HL-60 (cell line): ENCODE measurements around the gene AKAP6.

Experiments
- DNase-seq, 2 experiments: peaks; one replicate each; pipeline ENCODE4 v3.0.0-alpha.2; 2010 to 2020; ENCODE audit warnings: low read depth in 1 of 2, low spot score in 1 of 2
- H3K27ac ChIP-seq: fragments of 250-450 bp; sonication (Bioruptor Pico); replicated peaks from 2 replicates; pipeline ENCODE4 v1.5.1; 2020; ENCODE audit warnings: mild to moderate bottlenecking, moderate library complexity
- H3K27me3 ChIP-seq: fragments of 250-450 bp; sonication (Bioruptor Pico); 2 replicates; pipeline ENCODE4 v1.5.1; 2021; ENCODE audit warnings: mild to moderate bottlenecking, moderate library complexity; ENCODE audit not compliant: insufficient read depth, poor library complexity, severe bottlenecking
- H3K4me3 ChIP-seq: replicated peaks from 2 replicates; pipeline ENCODE4 v1.5.1; 2011; ENCODE audit warnings: mild to moderate bottlenecking, control low read depth, low read length; ENCODE audit not compliant: insufficient read depth
- GABPA ChIP-seq: IDR thresholded peaks from 2 replicates; pipeline ENCODE4 v1.6.1; 2012; ENCODE audit warnings: low read depth
- POLR2AphosphoS5 ChIP-seq: IDR thresholded peaks from 2 replicates; pipeline ENCODE4 v1.6.1; 2012; ENCODE audit warnings: low read depth
- SPI1 ChIP-seq: IDR thresholded peaks from 2 replicates; pipeline ENCODE4 v1.6.1; 2012; ENCODE audit warnings: low read depth, mild to moderate bottlenecking, borderline replicate concordance
- TF ChIP-seq, protein P1 (sequence below): IDR thresholded peaks from one replicate; pipeline ENCODE4 v1.5.1; 2011; ENCODE audit warnings: low read length, control low read depth, inconsistent platforms; ENCODE audit not compliant: insufficient read depth
- TF ChIP-seq, protein P2 (sequence below): IDR thresholded peaks from 2 replicates; pipeline ENCODE4 v1.6.1; 2012; ENCODE audit warnings: low read depth; ENCODE audit not compliant: insufficient replicate concordance

Gene AKAP6

DNA sequence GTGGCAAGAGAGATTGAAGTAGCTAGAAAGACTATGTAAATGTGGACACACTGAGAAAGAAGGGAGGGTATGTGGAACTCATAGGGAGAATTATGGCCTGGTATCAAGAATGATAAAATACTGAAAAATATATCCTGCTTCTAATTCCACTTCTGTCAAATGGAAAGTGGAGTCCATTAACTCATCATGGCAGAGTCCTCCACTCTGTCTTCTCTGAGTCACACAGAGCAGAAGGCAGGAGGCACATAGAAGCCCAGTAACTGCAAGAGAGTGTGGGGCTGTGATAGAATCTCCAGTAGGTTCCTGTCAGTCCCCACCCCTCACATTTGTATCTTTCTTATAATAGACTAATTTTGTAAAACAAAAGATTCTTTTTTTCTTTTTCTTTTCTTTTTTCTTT is 223.7 kb downstream of the AKAP6 start:
- H3K27me3 ChIP-seq: no peaks in the 10 kb centered on the region
- no peak overlapping the region for H3K4me3 ChIP-seq
- H3K27ac ChIP-seq: no peak overlapping the region
- DNase-seq: no peak
- TF ChIP-seq GABPA: no peak
- no peak for TF ChIP-seq SPI1
- TF ChIP-seq POLR2AphosphoS5: no peak
- TF ChIP-seq, protein P1, sequence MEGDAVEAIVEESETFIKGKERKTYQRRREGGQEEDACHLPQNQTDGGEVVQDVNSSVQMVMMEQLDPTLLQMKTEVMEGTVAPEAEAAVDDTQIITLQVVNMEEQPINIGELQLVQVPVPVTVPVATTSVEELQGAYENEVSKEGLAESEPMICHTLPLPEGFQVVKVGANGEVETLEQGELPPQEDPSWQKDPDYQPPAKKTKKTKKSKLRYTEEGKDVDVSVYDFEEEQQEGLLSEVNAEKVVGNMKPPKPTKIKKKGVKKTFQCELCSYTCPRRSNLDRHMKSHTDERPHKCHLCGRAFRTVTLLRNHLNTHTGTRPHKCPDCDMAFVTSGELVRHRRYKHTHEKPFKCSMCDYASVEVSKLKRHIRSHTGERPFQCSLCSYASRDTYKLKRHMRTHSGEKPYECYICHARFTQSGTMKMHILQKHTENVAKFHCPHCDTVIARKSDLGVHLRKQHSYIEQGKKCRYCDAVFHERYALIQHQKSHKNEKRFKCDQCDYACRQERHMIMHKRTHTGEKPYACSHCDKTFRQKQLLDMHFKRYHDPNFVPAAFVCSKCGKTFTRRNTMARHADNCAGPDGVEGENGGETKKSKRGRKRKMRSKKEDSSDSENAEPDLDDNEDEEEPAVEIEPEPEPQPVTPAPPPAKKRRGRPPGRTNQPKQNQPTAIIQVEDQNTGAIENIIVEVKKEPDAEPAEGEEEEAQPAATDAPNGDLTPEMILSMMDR: no peak
- TF ChIP-seq, protein P2, sequence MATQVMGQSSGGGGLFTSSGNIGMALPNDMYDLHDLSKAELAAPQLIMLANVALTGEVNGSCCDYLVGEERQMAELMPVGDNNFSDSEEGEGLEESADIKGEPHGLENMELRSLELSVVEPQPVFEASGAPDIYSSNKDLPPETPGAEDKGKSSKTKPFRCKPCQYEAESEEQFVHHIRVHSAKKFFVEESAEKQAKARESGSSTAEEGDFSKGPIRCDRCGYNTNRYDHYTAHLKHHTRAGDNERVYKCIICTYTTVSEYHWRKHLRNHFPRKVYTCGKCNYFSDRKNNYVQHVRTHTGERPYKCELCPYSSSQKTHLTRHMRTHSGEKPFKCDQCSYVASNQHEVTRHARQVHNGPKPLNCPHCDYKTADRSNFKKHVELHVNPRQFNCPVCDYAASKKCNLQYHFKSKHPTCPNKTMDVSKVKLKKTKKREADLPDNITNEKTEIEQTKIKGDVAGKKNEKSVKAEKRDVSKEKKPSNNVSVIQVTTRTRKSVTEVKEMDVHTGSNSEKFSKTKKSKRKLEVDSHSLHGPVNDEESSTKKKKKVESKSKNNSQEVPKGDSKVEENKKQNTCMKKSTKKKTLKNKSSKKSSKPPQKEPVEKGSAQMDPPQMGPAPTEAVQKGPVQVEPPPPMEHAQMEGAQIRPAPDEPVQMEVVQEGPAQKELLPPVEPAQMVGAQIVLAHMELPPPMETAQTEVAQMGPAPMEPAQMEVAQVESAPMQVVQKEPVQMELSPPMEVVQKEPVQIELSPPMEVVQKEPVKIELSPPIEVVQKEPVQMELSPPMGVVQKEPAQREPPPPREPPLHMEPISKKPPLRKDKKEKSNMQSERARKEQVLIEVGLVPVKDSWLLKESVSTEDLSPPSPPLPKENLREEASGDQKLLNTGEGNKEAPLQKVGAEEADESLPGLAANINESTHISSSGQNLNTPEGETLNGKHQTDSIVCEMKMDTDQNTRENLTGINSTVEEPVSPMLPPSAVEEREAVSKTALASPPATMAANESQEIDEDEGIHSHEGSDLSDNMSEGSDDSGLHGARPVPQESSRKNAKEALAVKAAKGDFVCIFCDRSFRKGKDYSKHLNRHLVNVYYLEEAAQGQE: no peak

DNA sequence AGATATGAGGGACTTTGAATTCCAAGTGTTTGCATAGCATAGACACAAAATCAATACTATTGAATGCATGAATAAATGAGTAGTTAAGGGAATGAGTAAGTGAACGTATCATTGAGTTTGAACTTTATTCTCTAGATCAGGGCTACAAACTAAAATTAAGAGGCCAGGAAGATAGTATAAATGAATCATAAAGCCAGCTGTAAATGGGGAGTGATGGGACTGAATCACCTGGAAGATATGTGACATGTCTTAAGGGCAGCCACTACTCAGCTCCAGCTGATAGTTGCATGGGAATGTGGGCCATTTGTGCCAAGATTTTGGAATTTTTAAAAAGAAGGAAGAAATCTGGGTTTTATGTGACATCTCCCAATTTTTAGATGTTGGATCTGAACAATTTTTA is 229.9 kb downstream of the AKAP6 start:
- TF ChIP-seq, protein P2: no peak
- TF ChIP-seq POLR2AphosphoS5: no peak
- no peak for TF ChIP-seq GABPA
- TF ChIP-seq SPI1: no peak
- TF ChIP-seq, protein P1: no peak
- DNase-seq: no peak
- no peak overlapping the region for H3K4me3 ChIP-seq
- no peaks in the 10 kb centered on the region for H3K27me3 ChIP-seq
- H3K27ac ChIP-seq: no peak overlapping the region

DNA sequence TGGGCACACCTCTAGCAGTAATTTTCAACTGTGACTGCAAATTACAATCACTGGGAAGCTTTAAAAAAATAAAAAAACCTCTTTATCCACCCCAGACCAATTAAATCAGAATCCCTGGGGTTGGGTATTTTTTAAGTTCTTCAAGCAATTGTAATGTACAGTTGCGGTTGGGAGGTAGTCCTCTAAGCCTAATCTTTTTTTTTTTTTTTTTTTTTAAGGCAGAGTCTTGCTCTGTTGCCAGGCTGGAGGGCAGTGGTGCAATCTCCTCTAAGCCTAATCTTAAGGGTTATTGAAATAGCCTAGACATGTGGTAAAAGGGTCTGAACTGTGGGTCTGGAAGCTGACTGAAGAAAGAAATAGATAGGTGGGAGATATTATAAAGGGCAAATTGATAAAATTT is 230.5 kb downstream of the AKAP6 start:
- no peak for TF ChIP-seq SPI1
- TF ChIP-seq GABPA: no peak
- TF ChIP-seq, protein P1: no peak
- TF ChIP-seq, protein P2: no peak
- no peak for TF ChIP-seq POLR2AphosphoS5
- H3K4me3 ChIP-seq: no peak overlapping the region
- no peak overlapping the region for H3K27ac ChIP-seq
- DNase-seq: no peak
- H3K27me3 ChIP-seq: no peaks in the 10 kb centered on the region
